ENCODE data around the gene BUB1. TPM values are rescaled to one million over a fixed set of nuclear protein-coding genes. Genes with fewer than 3 reads are reported as not detected.

Gene BUB1
- total and polyA plus RNA-seq, 7 donors = 0.06 to 0.69 (median 0.17) TPM

GRCh38 chr2:110678457-110679336 lies 834 bp upstream of the BUB1 start:
- DNase-seq (no peak), ATAC-seq (peak in 3 of 4 donors; percentile 11 to 60 (median 13))
- no peak for TF ChIP-seq CTCF (IDR thresholded peaks at IDR 0.05)
- intact Hi-C loops (cut with DNase I) = loop anchor here in 1 of 2 donors (5.0 kb wide), 1 partner anchor 89 kb away; no protein-coding TSS in a partner anchor
- Histone ChIP-seq H3K27me3 (ENCODE audit: insufficient read depth in 3 of 3, low read length in 2 of 3) (no peaks in the 10 kb centered on the region), H3K9me3 (no peaks in the 10 kb centered on the region), H3K36me3 (ENCODE audit: insufficient read depth in 1 of 2, low read depth in 1 of 2) (no peaks in the 10 kb centered on the region), H3K4me3 (peak overlapping the region; percentile 70), H3K27ac (peak overlapping the region; percentile 68), H3K4me1 (peaks cover 4% of the 10 kb centered on the region)
- WGBS, 3 donors = 1 to 2% (median 1%) methylated on average over 28 of the region's 28 CpGs

- Histone ChIP-seq H3K4me3 (no peak overlapping the region), H3K4me1 (peaks cover 4% of the 10 kb centered on the region), H3K27ac (no peak overlapping the region), H3K27me3 (ENCODE audit: insufficient read depth in 3 of 3, low read length in 2 of 3) (no peaks in the 10 kb centered on the region), H3K9me3 (no peaks in the 10 kb centered on the region), H3K36me3 (ENCODE audit: insufficient read depth in 1 of 2, low read depth in 1 of 2) (no peaks in the 10 kb centered on the region)
- TF ChIP-seq CTCF (IDR thresholded peaks at IDR 0.05) = no peak
- ATAC-seq = no peak
- WGBS, 3 donors = 9 to 14% (median 13%) methylated on average over 5 of the region's 5 CpGs
- no peak for DNase-seq
- intact Hi-C loops (cut with DNase I) = loop anchor here in 1 of 2 donors (5.0 kb wide), 1 partner anchor 90 kb away; no protein-coding TSS in a partner anchor
Observed at GRCh38 chr2:110677080-110677479, 783 bp downstream of the BUB1 start.

GRCh38 chr2:110675679-110676078 lies 2.2 kb downstream of the BUB1 start:
- no peak overlapping the region for H3K4me3 ChIP-seq
- WGBS, 3 donors = 90 to 91% (median 91%) methylated on average over 6 of the region's 6 CpGs

More at GRCh38 chr2:110675679-110676078, 2.2 kb downstream of the BUB1 start:
- no peak for TF ChIP-seq CTCF (IDR thresholded peaks at IDR 0.05)
- H3K27ac ChIP-seq = no peak overlapping the region
- no peaks in the 10 kb centered on the region for H3K9me3 ChIP-seq
- intact Hi-C loops (cut with DNase I) = loop anchor here in 1 of 2 donors (5.0 kb wide), 1 partner anchor 92 kb away; no protein-coding TSS in a partner anchor
- peaks cover 4% of the 10 kb centered on the region for H3K4me1 ChIP-seq
- ATAC-seq (no peak), DNase-seq (no peak)
- H3K36me3 ChIP-seq (ENCODE audit: insufficient read depth in 1 of 2, low read depth in 1 of 2) = no peaks in the 10 kb centered on the region
- H3K27me3 ChIP-seq (ENCODE audit: insufficient read depth in 3 of 3, low read length in 2 of 3) = no peaks in the 10 kb centered on the region

All from psoas muscle (tissue), 8 donors.